ENCODE measurements around the gene ERLEC1. TPM values are rescaled to one million over a fixed set of nuclear protein-coding genes. Genes with fewer than 3 reads are reported as not detected.

ERLEC1 gene
- total and polyA plus RNA-seq, 7 donors = 23.8 to 49.6 (median 27.1) TPM

- DNase-seq = no peak
- no peaks in the 10 kb centered on the region for H3K9me3 ChIP-seq
- no peak for TF ChIP-seq CTCF (IDR thresholded peaks at IDR 0.05)
- no peak for ATAC-seq
- H3K4me1 ChIP-seq = no peaks in the 10 kb centered on the region
- intact Hi-C loops (cut with DNase I) = no loop called here
- peaks cover 11 to 97% of the 10 kb centered on the region in 2 donors for H3K36me3 ChIP-seq (ENCODE audit: insufficient read depth in 1 of 2, low read depth in 1 of 2)
- no peaks in the 10 kb centered on the region for H3K27me3 ChIP-seq (ENCODE audit: insufficient read depth in 3 of 3, low read length in 2 of 3)
- H3K4me3 ChIP-seq = no peak overlapping the region
- no peak overlapping the region for H3K27ac ChIP-seq
These were observed 14.7 kb downstream of the ERLEC1 start for GRCh38 chr2:53801547-53801946.

- intact Hi-C loops (cut with DNase I) = no loop called here
- Histone ChIP-seq H3K4me1 (no peaks in the 10 kb centered on the region), H3K36me3 (ENCODE audit: insufficient read depth in 1 of 2, low read depth in 1 of 2) (peaks cover 11 to 97% of the 10 kb centered on the region in 2 donors), H3K9me3 (no peaks in the 10 kb centered on the region), H3K27me3 (ENCODE audit: insufficient read depth in 3 of 3, low read length in 2 of 3) (no peaks in the 10 kb centered on the region), H3K27ac (no peak overlapping the region), H3K4me3 (no peak overlapping the region)
- 34 to 43% (median 37%) methylated on average over 7 of the region's 7 CpGs for WGBS, 3 donors
- DNase-seq = no peak
- TF ChIP-seq CTCF (IDR thresholded peaks at IDR 0.05) = no peak
- peak; percentile 16 to 87 (median 27) for ATAC-seq
These were observed 15.8 kb downstream of the ERLEC1 start for GRCh38 chr2:53802617-53803151.

DNA sequence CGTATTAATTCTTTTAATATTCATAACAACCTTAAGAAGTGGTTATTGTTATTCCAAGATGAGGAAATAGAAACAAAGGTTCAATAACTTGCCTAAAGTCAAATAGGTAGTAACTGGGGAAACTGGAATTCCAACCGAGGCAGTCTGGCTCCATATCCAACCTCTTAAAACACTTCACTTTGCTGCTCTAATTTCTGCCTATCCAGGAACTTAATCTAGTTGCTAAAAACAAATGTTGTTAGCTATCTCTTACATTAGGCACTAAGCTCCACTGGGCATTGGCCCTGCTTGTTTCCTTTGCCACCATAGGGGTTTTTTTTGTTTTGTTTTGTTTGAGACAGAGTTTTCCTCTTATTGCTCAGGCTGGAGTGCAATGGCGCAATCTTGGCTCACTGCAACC, 24.8 kb downstream of the ERLEC1 start:
- intact Hi-C loops (cut with DNase I) = no loop called here
- Histone ChIP-seq H3K4me1 (no peaks in the 10 kb centered on the region), H3K36me3 (ENCODE audit: insufficient read depth in 1 of 2, low read depth in 1 of 2) (peaks cover 9 to 99% of the 10 kb centered on the region in 2 donors), H3K4me3 (no peak overlapping the region), H3K27ac (no peak overlapping the region), H3K27me3 (ENCODE audit: insufficient read depth in 3 of 3, low read length in 2 of 3) (no peaks in the 10 kb centered on the region), H3K9me3 (no peaks in the 10 kb centered on the region)
- DNase-seq (no peak), ATAC-seq (no peak)
- no peak for TF ChIP-seq CTCF (IDR thresholded peaks at IDR 0.05)
- 78 to 92% (median 91%) methylated on average over 3 of the region's 3 CpGs for WGBS, 3 donors

DNA sequence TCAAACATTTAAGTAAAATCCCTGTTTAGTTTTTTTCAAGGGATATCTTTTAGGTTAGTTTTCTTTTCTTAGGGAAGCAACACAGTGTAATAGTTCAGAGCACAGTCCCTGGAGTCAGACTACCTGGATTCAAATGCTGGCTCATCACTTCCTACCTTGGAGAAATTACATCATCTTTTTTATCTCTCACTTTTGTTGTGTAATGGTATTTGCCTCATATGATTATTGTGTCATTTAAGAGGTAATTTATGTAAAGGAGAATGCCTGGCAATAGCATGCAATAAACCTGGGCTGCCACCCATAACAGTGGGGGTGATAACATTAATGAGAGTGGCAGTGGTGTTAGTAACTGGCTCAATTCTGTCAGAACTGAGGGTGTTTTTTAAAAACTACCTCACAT, 26.3 kb downstream of the ERLEC1 start:
- peak overlapping the region; percentile 34 for H3K27ac ChIP-seq
- no peaks in the 10 kb centered on the region for H3K4me1 ChIP-seq
- no peaks in the 10 kb centered on the region for H3K9me3 ChIP-seq
- TF ChIP-seq CTCF (IDR thresholded peaks at IDR 0.05) = no peak
- DNase-seq (no peak), ATAC-seq (peak in 1 of 4 donors; percentile 36)
- peaks cover 6 to 98% of the 10 kb centered on the region in 2 donors for H3K36me3 ChIP-seq (ENCODE audit: insufficient read depth in 1 of 2, low read depth in 1 of 2)
- intact Hi-C loops (cut with DNase I) = no loop called here
- H3K4me3 ChIP-seq = no peak overlapping the region
- H3K27me3 ChIP-seq (ENCODE audit: insufficient read depth in 3 of 3, low read length in 2 of 3) = no peaks in the 10 kb centered on the region

GRCh38 chr2:53818854-53819435, 32.1 kb downstream of the ERLEC1 start:
- intact Hi-C loops (cut with DNase I) = no loop called here
- WGBS, 3 donors = 89 to 95% (median 94%) methylated on average over 3 of the region's 3 CpGs
- H3K27ac ChIP-seq = no peak overlapping the region
- DNase-seq (no peak), ATAC-seq (no peak)
- H3K4me3 ChIP-seq = no peak overlapping the region
- no peaks in the 10 kb centered on the region for H3K4me1 ChIP-seq
- H3K36me3 ChIP-seq (ENCODE audit: insufficient read depth in 1 of 2, low read depth in 1 of 2) = peaks cover 0 to 64% of the 10 kb centered on the region in 2 donors
- H3K9me3 ChIP-seq = no peaks in the 10 kb centered on the region
- H3K27me3 ChIP-seq (ENCODE audit: insufficient read depth in 3 of 3, low read length in 2 of 3) = no peaks in the 10 kb centered on the region
- no peak for TF ChIP-seq CTCF (IDR thresholded peaks at IDR 0.05)

All from psoas muscle (tissue), 8 donors.